ENCODE data around the gene EARS2. TPM values are rescaled to one million over a fixed set of nuclear protein-coding genes. Genes with fewer than 3 reads are reported as not detected.
A peak's percentile ranks its signal among the peaks of the same experiment; 100 is the strongest.

The EARS2 gene
- total and polyA plus RNA-seq, 2 donors from 2014 or later = 21.6 to 30.4 TPM

- no peak overlapping the region for H3K27ac ChIP-seq (ENCODE audit: low read depth in 2 of 2, low read length in 2 of 2)
Observed at GRCh38 chr16:23482778-23483177, 74.4 kb downstream of the EARS2 start.

GRCh38 chr16:23480257-23480656, 76.9 kb downstream of the EARS2 start:
- Histone ChIP-seq H3K4me3 (ENCODE audit: low read length in 3 of 3) (no peak overlapping the region), H3K27me3 (ENCODE audit: control insufficient read depth, insufficient read depth, low read length) (no peaks in the 10 kb centered on the region), H3K9me3 (ENCODE audit: control insufficient read depth in 2 of 3, insufficient read depth in 1 of 3, low read length in 3 of 3) (no peaks in the 10 kb centered on the region), H3K9ac (ENCODE audit: low read length in 3 of 3) (no peak overlapping the region), H3K36me3 (ENCODE audit: control insufficient read depth in 2 of 3, insufficient read depth in 3 of 3, low read length in 3 of 3) (peaks cover 13 to 80% (median 56%) of the 10 kb centered on the region in 3 donors), H3K4me1 (ENCODE audit: control insufficient read depth in 2 of 3, insufficient read depth in 2 of 3, low read depth in 1 of 3, low read length in 3 of 3) (no peaks in the 10 kb centered on the region), H3K27ac (ENCODE audit: low read depth in 2 of 2, low read length in 2 of 2) (no peak overlapping the region)
- intact Hi-C loops (cut with DNase I) = no loop called here
- no peak for FAIRE-seq
- no peak for TF ChIP-seq CTCF (IDR thresholded peaks at IDR 0.05; ENCODE audit: borderline replicate concordance, extremely low read depth, insufficient read depth)
- DNase-seq = no peak

More at GRCh38 chr16:23482778-23483177, 74.4 kb downstream of the EARS2 start:
- DNase-seq = no peak
- H3K9me3 ChIP-seq (ENCODE audit: control insufficient read depth in 2 of 3, insufficient read depth in 1 of 3, low read length in 3 of 3) = no peaks in the 10 kb centered on the region
- H3K36me3 ChIP-seq (ENCODE audit: control insufficient read depth in 2 of 3, insufficient read depth in 3 of 3, low read length in 3 of 3) = peaks cover 14 to 86% (median 73%) of the 10 kb centered on the region in 3 donors
- no peak overlapping the region for H3K9ac ChIP-seq (ENCODE audit: low read length in 3 of 3)
- no peaks in the 10 kb centered on the region for H3K27me3 ChIP-seq (ENCODE audit: control insufficient read depth, insufficient read depth, low read length)
- H3K4me1 ChIP-seq (ENCODE audit: control insufficient read depth in 2 of 3, insufficient read depth in 2 of 3, low read depth in 1 of 3, low read length in 3 of 3) = no peaks in the 10 kb centered on the region
- intact Hi-C loops (cut with DNase I) = no loop called here
- FAIRE-seq = no peak
- TF ChIP-seq CTCF (IDR thresholded peaks at IDR 0.05; ENCODE audit: borderline replicate concordance, extremely low read depth, insufficient read depth) = no peak
- no peak overlapping the region for H3K4me3 ChIP-seq (ENCODE audit: low read length in 3 of 3)

GRCh38 chr16:23479138-23479537, 78.0 kb downstream of the EARS2 start:
- peaks cover 10 to 81% (median 50%) of the 10 kb centered on the region in 3 donors for H3K36me3 ChIP-seq (ENCODE audit: control insufficient read depth in 2 of 3, insufficient read depth in 3 of 3, low read length in 3 of 3)
- no peaks in the 10 kb centered on the region for H3K4me1 ChIP-seq (ENCODE audit: control insufficient read depth in 2 of 3, insufficient read depth in 2 of 3, low read depth in 1 of 3, low read length in 3 of 3)
- intact Hi-C loops (cut with DNase I) = no loop called here
- no peak overlapping the region for H3K9ac ChIP-seq (ENCODE audit: low read length in 3 of 3)
- H3K4me3 ChIP-seq (ENCODE audit: low read length in 3 of 3) = no peak overlapping the region
- no peaks in the 10 kb centered on the region for H3K9me3 ChIP-seq (ENCODE audit: control insufficient read depth in 2 of 3, insufficient read depth in 1 of 3, low read length in 3 of 3)
- TF ChIP-seq CTCF (IDR thresholded peaks at IDR 0.05; ENCODE audit: borderline replicate concordance, extremely low read depth, insufficient read depth) = no peak
- FAIRE-seq = no peak
- no peak overlapping the region for H3K27ac ChIP-seq (ENCODE audit: low read depth in 2 of 2, low read length in 2 of 2)
- no peaks in the 10 kb centered on the region for H3K27me3 ChIP-seq (ENCODE audit: control insufficient read depth, insufficient read depth, low read length)
- DNase-seq = peak in 1 of 5 donors; percentile 12

- H3K4me3 ChIP-seq (ENCODE audit: low read length in 3 of 3) = no peak overlapping the region
- H3K36me3 ChIP-seq (ENCODE audit: control insufficient read depth in 2 of 3, insufficient read depth in 3 of 3, low read length in 3 of 3) = peaks cover 13 to 85% (median 50%) of the 10 kb centered on the region in 3 donors
- no peak overlapping the region for H3K27ac ChIP-seq (ENCODE audit: low read depth in 2 of 2, low read length in 2 of 2)
- FAIRE-seq (no peak), DNase-seq (no peak)
- no peaks in the 10 kb centered on the region for H3K4me1 ChIP-seq (ENCODE audit: control insufficient read depth in 2 of 3, insufficient read depth in 2 of 3, low read depth in 1 of 3, low read length in 3 of 3)
- no peak for TF ChIP-seq CTCF (IDR thresholded peaks at IDR 0.05; ENCODE audit: borderline replicate concordance, extremely low read depth, insufficient read depth)
- intact Hi-C loops (cut with DNase I) = no loop called here
- no peak overlapping the region for H3K9ac ChIP-seq (ENCODE audit: low read length in 3 of 3)
- H3K9me3 ChIP-seq (ENCODE audit: control insufficient read depth in 2 of 3, insufficient read depth in 1 of 3, low read length in 3 of 3) = no peaks in the 10 kb centered on the region
- H3K27me3 ChIP-seq (ENCODE audit: control insufficient read depth, insufficient read depth, low read length) = no peaks in the 10 kb centered on the region
Observed at GRCh38 chr16:23478566-23478965, 78.6 kb downstream of the EARS2 start.
